ENCODE data around the gene SLC66A3. TPM values are rescaled to one million over a fixed set of nuclear protein-coding genes. Genes with fewer than 3 reads are reported as not detected.

SLC66A3 gene
- total RNA-seq, 1 donor from 2014 or later = 6.9 TPM

GRCh38 chr2:11132036-11132671, 23.1 kb upstream of the SLC66A3 start:
- DNase-seq = no peak
- no peak for ATAC-seq (ENCODE audit: poor library complexity)
- intact Hi-C loops (cut with DNase I) = loop anchor here (10.0 kb wide), 2 partner anchors 53 to 293 kb away; no protein-coding TSS in a partner anchor

GRCh38 chr2:11133238-11133935, 21.9 kb upstream of the SLC66A3 start:
- ATAC-seq (ENCODE audit: poor library complexity) (peak; percentile 30), DNase-seq (no peak)
- intact Hi-C loops (cut with DNase I) = loop anchor here (10.0 kb wide), 2 partner anchors 51 to 291 kb away; no protein-coding TSS in a partner anchor

- ATAC-seq (ENCODE audit: poor library complexity) = no peak
- intact Hi-C loops (cut with DNase I) = loop anchor here (10.0 kb wide), 2 partner anchors 51 to 291 kb away; no protein-coding TSS in a partner anchor
- no peak for DNase-seq
Observed at GRCh38 chr2:11133936-11134320, 21.3 kb upstream of the SLC66A3 start.

- DNase-seq = no peak
- intact Hi-C loops (cut with DNase I) = loop anchor here (10.0 kb wide), 2 partner anchors 50 to 290 kb away; no protein-coding TSS in a partner anchor
- no peak for ATAC-seq (ENCODE audit: poor library complexity)
Observed at GRCh38 chr2:11134349-11134748, 20.9 kb upstream of the SLC66A3 start.

GRCh38 chr2:11140492-11140891, 14.8 kb upstream of the SLC66A3 start:
- ATAC-seq (ENCODE audit: poor library complexity) = no peak
- intact Hi-C loops (cut with DNase I) = no loop called here

GRCh38 chr2:11141319-11141718, 13.9 kb upstream of the SLC66A3 start:
- intact Hi-C loops (cut with DNase I) = no loop called here
- ATAC-seq (ENCODE audit: poor library complexity) (no peak), DNase-seq (peak; percentile 5)

More at GRCh38 chr2:11140492-11140891, 14.8 kb upstream of the SLC66A3 start:
- DNase-seq = peak; percentile 1

- DNase-seq (no peak), ATAC-seq (ENCODE audit: poor library complexity) (no peak)
- intact Hi-C loops (cut with DNase I) = no loop called here
Observed at GRCh38 chr2:11142330-11142729, 12.9 kb upstream of the SLC66A3 start.

- DNase-seq = no peak
- intact Hi-C loops (cut with DNase I) = no loop called here
- ATAC-seq (ENCODE audit: poor library complexity) = no peak
Observed at GRCh38 chr2:11142987-11143386, 12.3 kb upstream of the SLC66A3 start.

- intact Hi-C loops (cut with DNase I) = no loop called here
- DNase-seq = peak; percentile 20
- ATAC-seq (ENCODE audit: poor library complexity) = no peak
Observed at GRCh38 chr2:11144077-11144737, 11.1 kb upstream of the SLC66A3 start.

GRCh38 chr2:11144738-11145079, 10.6 kb upstream of the SLC66A3 start:
- no peak for ATAC-seq (ENCODE audit: poor library complexity)
- no peak for DNase-seq
- intact Hi-C loops (cut with DNase I) = no loop called here

GRCh38 chr2:11145350-11145749, 9.9 kb upstream of the SLC66A3 start:
- intact Hi-C loops (cut with DNase I) = no loop called here
- DNase-seq = peak; percentile 27
- no peak for ATAC-seq (ENCODE audit: poor library complexity)

GRCh38 chr2:11146076-11146475, 9.2 kb upstream of the SLC66A3 start:
- DNase-seq (no peak), ATAC-seq (ENCODE audit: poor library complexity) (no peak)
- intact Hi-C loops (cut with DNase I) = no loop called here

GRCh38 chr2:11147263-11147662, 8.0 kb upstream of the SLC66A3 start:
- DNase-seq (no peak), ATAC-seq (ENCODE audit: poor library complexity) (no peak)
- intact Hi-C loops (cut with DNase I) = no loop called here

- no peak for DNase-seq
- no peak for ATAC-seq (ENCODE audit: poor library complexity)
- intact Hi-C loops (cut with DNase I) = no loop called here
Observed at GRCh38 chr2:11152591-11152990, 2.7 kb upstream of the SLC66A3 start.

GRCh38 chr2:11154016-11154922, 998 bp upstream of the SLC66A3 start:
- no peak for DNase-seq
- peak; percentile 16 for ATAC-seq (ENCODE audit: poor library complexity)
- intact Hi-C loops (cut with DNase I) = no loop called here

GRCh38 chr2:11154923-11155380, 315 bp upstream of the SLC66A3 start:
- ATAC-seq (ENCODE audit: poor library complexity) (peak; percentile 92), DNase-seq (peak; percentile 99)
- intact Hi-C loops (cut with DNase I) = no loop called here

- intact Hi-C loops (cut with DNase I) = no loop called here
- ATAC-seq (ENCODE audit: poor library complexity) = no peak
- DNase-seq = no peak
Observed at GRCh38 chr2:11156396-11157075, 1.3 kb downstream of the SLC66A3 start.

GRCh38 chr2:11157296-11157695, 2.0 kb downstream of the SLC66A3 start:
- intact Hi-C loops (cut with DNase I) = no loop called here
- no peak for ATAC-seq (ENCODE audit: poor library complexity)
- no peak for DNase-seq

All from Right ventricle myocardium superior (tissue), 1 donor.